ENCODE data around the gene RNF123.
"Not testable (repeated sequence)": the region's sequence is repeated elsewhere in the genome, so short reads cannot be mapped to it uniquely, and the experiment has no call there.

RNF123 gene

GRCh38 chr3:49721896-49722781, 32.8 kb downstream of the RNF123 start:
- DNase-seq, result no peak

DNA sequence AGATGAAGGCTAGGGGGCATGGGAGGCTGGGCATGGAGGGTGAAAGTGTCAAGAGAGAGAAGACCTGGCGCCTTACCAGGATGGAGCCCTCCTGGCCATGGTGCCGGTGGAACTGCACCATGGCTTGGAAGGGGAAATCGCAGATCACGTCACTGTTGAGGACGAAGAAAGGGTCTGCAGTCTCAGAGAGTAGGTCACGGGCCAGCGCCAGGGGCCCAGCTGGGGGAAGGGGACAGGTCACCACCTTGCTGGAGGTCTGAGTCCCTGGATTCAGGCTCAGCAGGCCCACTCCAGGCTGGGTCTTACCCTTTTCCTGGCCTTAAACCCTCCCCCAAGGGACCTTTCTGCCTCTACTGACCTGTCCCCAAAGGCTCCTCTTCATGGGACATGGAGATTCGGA, 33.5 kb downstream of the RNF123 start:
- DNase-seq, result no peak

DNA sequence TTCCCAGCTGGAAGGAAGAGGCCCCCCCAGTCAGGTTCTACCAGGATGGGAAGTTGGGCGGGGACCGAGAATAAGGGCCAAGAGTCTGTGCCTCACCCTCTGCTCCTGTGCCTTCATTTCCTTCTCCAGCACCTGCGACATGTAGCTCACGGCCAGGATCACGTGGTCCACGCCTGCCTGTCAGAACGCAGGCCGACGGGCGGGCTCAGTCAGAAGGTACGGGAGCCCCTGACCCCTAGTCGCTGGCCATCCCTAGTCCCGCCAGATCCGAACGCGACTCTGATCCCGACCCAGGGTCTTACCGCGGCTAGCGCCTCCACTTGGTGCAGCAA, 33.9 kb downstream of the RNF123 start:
- no peak for DNase-seq

DNA sequence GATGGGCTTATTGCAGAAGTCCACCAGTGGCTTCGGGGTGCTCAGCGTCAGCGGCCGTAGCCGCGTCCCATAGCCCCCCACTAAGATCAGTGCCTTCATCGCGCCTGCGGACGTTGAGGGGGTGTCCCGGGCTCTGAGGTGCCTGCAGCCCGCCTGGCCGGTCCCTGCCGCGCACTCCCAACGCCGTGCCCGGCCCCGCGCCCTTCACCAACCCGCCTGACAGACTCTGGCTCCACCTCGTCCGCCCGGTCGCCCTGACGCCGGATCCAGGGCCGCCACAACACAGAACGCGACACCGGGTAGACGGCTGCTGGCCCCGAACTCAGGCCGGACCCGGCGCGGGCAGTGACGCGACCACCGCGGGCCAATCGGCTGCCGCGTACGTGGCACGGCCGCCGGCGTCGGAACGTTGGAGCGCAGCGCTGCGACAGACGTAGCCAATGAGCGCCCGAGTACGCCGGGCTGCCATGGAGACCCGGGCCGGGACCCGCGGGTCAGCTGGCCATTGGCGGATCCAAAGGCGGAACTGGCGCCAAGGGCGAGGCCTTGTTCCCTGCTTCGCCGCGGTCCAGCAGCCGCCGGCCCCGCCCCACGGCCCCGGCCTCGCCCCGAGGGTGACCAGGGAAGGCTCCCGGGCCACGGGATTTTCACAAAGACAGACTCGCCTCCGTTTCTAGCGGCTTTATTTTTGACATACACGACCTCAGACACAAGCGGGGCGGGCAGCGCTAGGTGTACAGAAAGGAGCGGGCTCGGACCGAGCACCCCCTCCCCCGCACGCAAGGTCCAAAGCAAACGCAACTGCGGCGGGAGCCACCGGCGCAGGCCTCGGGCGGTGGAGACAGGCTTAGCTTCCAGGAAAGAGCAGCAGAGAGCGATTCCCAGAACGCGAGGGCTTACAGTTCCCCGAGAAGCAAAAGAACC, 34.5 kb downstream of the RNF123 start, which contains the start of gene GMPPB:
Gene GMPPB, minus strand, starts transcription at position 324 of the 924 bp plus-strand sequence. Its CDS starts 225 bp downstream, at position 99.
- peak; percentile 40 for DNase-seq

DNA sequence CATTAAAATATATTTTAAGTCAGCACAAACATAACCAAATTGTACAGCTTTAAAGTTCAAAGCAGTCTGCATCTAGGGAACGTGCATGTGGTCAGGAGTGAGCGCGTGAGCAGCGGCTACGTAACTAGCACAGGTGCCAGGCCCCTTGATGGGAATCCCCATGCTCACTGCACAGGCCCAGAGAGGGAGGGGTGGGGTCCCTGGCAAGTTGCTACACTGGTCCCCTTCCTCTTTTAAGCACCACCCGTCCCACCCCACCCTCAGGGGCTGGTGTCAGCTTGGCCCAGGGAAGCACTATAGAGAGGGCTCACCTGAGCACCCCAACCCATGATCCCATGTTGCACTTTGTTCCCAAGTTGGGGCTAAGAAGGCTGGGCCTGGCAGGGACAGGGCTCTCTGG, 35.2 kb downstream of the RNF123 start:
- no peak for DNase-seq

DNA sequence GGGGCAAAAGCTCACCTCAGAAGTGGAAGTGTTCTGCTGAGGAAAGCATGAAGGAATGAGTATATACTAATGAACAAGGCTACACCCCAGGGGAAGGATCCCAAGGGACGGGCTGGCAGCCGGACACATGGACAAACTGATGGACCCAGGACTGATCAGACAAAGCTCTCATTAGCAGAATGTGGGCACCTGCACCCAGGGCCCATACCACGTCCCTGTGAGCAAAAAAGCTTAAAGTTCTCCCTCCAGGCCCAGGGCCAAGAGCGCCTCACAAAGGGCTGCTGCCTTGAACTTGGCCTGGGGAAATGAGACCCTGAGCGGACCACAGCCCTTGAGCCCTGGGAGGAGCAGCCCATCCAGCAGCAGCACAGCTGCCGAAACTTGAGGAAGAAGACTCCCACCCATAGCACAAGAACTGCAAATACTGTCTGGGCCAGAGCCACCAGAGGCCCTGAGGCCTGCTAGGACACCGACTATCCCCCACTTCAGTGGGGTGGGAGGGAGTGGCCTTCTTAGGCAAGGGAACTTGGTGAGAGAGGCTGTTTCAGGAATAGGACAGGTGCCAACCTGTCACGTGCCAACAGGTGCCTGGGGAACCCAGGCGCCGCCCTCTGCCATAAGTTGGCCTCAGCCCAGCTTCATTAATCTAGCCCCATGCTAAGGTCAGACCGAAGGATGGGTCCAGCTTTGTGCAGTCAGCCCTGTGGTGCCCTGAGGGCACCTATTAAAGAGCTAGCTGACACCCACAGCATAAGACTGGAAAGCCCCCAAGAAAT, 36.7 kb downstream of the RNF123 start:
- DNase-seq, result no peak

- no peak for DNase-seq
Measured at GRCh38 chr3:49727154-49727923, 38.0 kb downstream of the RNF123 start.

DNA sequence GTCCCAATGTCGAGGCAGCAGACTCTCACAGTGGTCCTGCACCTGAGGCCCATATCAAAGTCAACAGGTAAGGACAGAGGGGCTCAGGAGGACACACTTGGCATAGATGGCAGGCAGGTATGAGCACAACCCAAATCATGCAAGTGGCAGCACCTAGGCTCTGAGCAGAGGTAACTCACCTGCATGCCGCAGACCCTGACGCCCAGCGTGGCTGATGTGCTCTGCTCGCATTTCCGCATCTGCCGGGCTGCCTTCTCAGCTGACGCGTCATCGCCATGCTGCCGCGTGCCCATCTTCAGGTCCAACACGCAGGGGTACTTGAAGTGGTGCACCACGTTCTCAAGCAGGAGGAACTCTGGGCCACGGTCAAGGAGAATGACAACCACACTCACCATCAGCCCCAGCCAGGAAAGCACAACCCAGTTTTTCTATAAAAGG, 38.6 kb downstream of the RNF123 start:
- no peak for DNase-seq

- no peak for DNase-seq
Measured at GRCh38 chr3:49729966-49730609, 40.7 kb downstream of the RNF123 start.

DNA sequence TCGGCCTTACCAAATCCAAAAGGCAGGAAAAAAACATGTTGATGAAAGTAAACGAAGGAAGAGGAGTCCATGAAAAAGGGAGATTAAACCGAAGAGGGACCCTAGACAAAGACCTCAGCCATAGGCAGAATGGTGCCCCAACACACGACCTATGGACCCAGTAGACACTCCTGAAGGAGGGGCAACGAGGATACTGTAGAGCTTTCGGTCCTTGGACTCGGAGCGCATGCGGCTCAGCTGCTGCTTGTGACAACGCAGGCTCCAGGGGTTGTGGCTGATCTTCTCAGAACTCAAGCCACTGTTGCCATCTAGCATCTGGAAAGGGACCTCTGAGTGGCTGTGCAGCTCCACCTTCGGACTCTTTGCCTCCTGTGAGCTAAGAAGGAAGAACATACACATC, 43.2 kb downstream of the RNF123 start:
- no peak for DNase-seq

DNA sequence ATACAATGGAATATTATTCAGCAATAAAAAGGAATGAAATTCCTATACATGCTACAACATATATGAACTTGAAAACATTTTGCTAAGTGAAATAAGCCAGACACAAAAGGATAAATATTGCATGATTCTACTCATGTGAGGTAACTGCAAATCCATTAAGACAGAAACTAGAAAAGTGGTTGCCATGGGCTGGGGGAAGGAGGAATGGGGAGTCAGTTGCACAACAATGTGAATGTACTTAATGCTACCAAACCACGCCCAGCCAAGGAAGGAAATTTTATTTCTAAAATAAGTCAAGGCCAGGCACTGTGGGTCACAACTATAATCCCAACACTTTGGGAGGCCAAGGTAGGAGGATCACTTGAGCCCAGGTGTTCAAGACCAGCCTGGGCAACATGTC, 44.2 kb downstream of the RNF123 start:
- no peak for DNase-seq

- DNase-seq, result no peak
Measured at GRCh38 chr3:49734752-49735151, 45.4 kb downstream of the RNF123 start.

GRCh38 chr3:49738067-49738713, 48.8 kb downstream of the RNF123 start:
- DNase-seq, result no peak

GRCh38 chr3:49740427-49740826, 51.1 kb downstream of the RNF123 start:
- DNase-seq, result no peak

GRCh38 chr3:49745986-49746385, 56.6 kb downstream of the RNF123 start:
- no peak for DNase-seq

DNA sequence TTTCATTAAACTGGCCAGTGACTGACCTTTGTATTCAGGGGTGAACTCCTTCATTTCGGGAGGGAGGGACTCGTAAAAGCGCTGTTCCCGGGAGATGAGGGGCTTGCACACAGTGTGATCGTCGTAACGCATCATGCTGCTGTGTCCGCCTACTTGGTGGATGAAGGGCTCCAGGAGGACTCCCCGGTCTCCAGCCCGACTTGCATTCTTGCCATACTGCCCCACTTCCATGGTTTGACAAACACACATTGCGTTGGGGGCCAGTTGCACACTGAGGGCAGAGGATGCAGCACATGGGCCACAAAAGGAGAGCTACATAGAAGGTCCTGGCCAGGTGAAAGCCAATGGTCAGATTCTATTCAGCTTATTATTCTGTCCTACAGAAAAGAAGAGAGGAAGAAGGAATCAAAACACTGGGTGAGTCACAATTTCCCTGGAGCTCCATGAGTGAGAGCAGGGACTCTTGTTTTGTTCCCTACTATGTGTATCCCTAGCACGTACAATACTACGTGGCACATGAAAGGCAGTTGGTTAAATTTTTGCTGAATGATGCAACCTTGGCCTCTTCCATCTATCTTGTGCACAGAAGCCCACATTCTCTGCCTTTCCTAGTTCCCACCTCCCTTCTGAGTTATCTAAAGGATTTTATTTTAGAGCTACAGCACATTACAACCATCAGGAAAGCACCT, 58.6 kb downstream of the RNF123 start:
- no peak for DNase-seq

- DNase-seq, result not testable (repeated sequence)
Measured at GRCh38 chr3:49748874-49749273, 59.5 kb downstream of the RNF123 start.

DNA sequence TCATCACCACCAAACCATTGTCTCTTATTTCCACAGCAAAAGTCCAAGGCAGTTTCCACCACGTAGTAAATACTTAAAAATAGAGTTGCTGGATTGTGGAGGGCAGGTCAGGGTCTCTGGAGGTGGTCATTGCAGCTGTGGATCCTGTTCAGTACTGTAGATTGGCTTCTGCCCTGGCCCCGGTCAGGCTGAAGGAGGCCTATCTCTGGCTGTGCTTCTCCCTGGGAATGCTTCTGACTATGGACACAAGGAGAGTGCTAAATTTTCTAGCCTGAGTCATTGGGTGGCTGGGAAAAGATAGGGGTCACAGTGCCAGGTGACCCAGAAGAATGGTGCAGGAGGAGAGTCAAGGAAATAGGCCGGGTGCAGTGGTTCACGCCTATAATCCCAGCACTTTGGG, 60.7 kb downstream of the RNF123 start:
- no peak for DNase-seq

- no peak for DNase-seq
Measured at GRCh38 chr3:49751501-49751900, 62.1 kb downstream of the RNF123 start.

DNA sequence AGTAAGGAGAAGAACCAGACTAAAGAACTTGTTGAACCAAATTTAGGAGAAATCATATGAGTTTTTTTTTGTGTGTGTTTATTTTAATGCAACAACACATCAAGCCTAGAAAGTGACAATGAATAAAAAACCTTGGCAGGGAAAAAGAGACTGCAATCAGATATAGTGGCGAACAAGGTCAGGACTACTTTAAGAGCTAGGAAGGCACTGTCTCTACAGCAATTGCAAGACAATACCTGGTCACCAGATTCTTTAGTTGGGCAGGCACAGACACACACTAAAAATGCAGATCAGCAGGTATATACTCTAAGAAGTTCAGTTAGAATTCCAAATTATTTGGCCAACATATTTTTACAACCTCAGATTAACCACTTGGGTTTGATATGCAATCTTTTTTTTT, 65.2 kb downstream of the RNF123 start:
- no peak for DNase-seq

- no peak for DNase-seq
Measured at GRCh38 chr3:49756036-49756435, 66.7 kb downstream of the RNF123 start.
